Subcutaneous adipose tissue (tissue), 4 donors: ENCODE results near the gene CHST9. TPM values are rescaled to one million over a fixed set of nuclear protein-coding genes. Genes with fewer than 3 reads are reported as not detected.

ENCODE experiments used
- CTCF ChIP-seq: fragments of 450-650 bp; IDR thresholded peaks from one replicate; pipeline ENCODE4 v1.5.1; 2016; ENCODE audit warnings: low read depth, mild to moderate bottlenecking, control low read depth, antibody characterized with exemption, moderate library complexity
- total RNA-seq, 4 donors: library from RNA; depleted of rRNA; stranded (reverse); fragments of >200 nt; gene quantifications; one replicate each; pipeline ENCODE4 v1.1.0, GENCODE V29; 2016

The CHST9 gene
- total RNA-seq, 4 donors from 2014 or later: not detected

- no peak for TF ChIP-seq CTCF
Measured at GRCh38 chr18:26893996-26894395, 291.1 kb downstream of the CHST9 start.

GRCh38 chr18:26888259-26888658 is 296.8 kb downstream of the CHST9 start:
- TF ChIP-seq CTCF: no peak

- no peak for TF ChIP-seq CTCF
Measured at GRCh38 chr18:26875040-26875654, 310.0 kb downstream of the CHST9 start.

- no peak for TF ChIP-seq CTCF
Measured at GRCh38 chr18:26874283-26874682, 310.8 kb downstream of the CHST9 start.

GRCh38 chr18:26869640-26870039 is 315.5 kb downstream of the CHST9 start:
- TF ChIP-seq CTCF: no peak

- no peak for TF ChIP-seq CTCF
Measured at GRCh38 chr18:26868968-26869586, 316.0 kb downstream of the CHST9 start.

GRCh38 chr18:26867471-26867870 is 317.6 kb downstream of the CHST9 start:
- no peak for TF ChIP-seq CTCF
